WTC11 (cell line): Measurements from ENCODE around the gene SYNE4. TPM values are rescaled to one million over a fixed set of nuclear protein-coding genes. Genes with fewer than 3 reads are reported as not detected.

Source experiments
- ATAC-seq: fragments of 200-7000 bp; cut with Tn5 transposase; 2 replicates; pipeline ENCODE4 v1.10.0; 2021; ENCODE audit warnings: mild to moderate bottlenecking, moderate library complexity
- CTCF ChIA-PET: fragments of 300-600 bp; sonication (Branson Sonifier 250); formaldehyde crosslinking; loops from one replicate; lab custom pipeline; 2021; ENCODE audit warnings: antibody characterized with exemption; lab: Charles Lee
- POLR2A ChIA-PET: fragments of 350-600 bp; sonication (Branson Sonifier 250); formaldehyde crosslinking; loops from one replicate; lab custom pipeline; 2021; ENCODE audit warnings: antibody characterized with exemption; lab: Charles Lee
- DNase-seq: peaks from one replicate; pipeline ENCODE4 v3.0.0; 2021; ENCODE audit warnings: low spot score
- H3K27ac Mint-ChIP-seq: 2 replicates; pipeline ENCODE4 v1.8.0; 2021; ENCODE audit warnings: mixed read lengths
- H3K27me3 Mint-ChIP-seq: 2 replicates; pipeline ENCODE4 v1.8.0; 2021; ENCODE audit warnings: low read depth, mild to moderate bottlenecking, moderate library complexity, mixed read lengths
- H3K36me3 Mint-ChIP-seq: 2 replicates; pipeline ENCODE4 v1.8.0; 2021; ENCODE audit warnings: mixed read lengths
- H3K4me1 Mint-ChIP-seq: 2 replicates; pipeline ENCODE4 v1.8.0; 2022; ENCODE audit warnings: mixed read lengths
- H3K4me3 Mint-ChIP-seq: 2 replicates; pipeline ENCODE4 v1.8.0; 2021; ENCODE audit warnings: mild to moderate bottlenecking, moderate library complexity, mixed read lengths
- H3K9me3 Mint-ChIP-seq: 2 replicates; pipeline ENCODE4 v1.8.0; 2021; ENCODE audit warnings: mixed read lengths
- AFF4 ChIP-seq: sonication (generic); formaldehyde crosslinking; IDR thresholded peaks from 2 replicates; pipeline ENCODE4 v1.8.1; 2023; ENCODE audit warnings: mild to moderate bottlenecking, missing genetic modification reagents, borderline replicate concordance
- ATF2 ChIP-seq: sonication (generic); formaldehyde crosslinking; IDR thresholded peaks from 2 replicates; pipeline ENCODE4 v1.8.1; 2022; ENCODE audit warnings: low read depth, missing genetic modification reagents, borderline replicate concordance
- ATF3 ChIP-seq: sonication (generic); formaldehyde crosslinking; conservative IDR thresholded peaks from 2 replicates; pipeline ENCODE4 v1.8.1; 2022; ENCODE audit warnings: mild to moderate bottlenecking, missing genetic modification reagents
- E2F1 ChIP-seq: sonication (generic); formaldehyde crosslinking; IDR thresholded peaks from 2 replicates; pipeline ENCODE4 v1.8.0; 2022; ENCODE audit warnings: mild to moderate bottlenecking, missing genetic modification reagents
- GRHL2 ChIP-seq: fragments of 250-450 bp; sonication (Bioruptor Pico); IDR thresholded peaks from 2 replicates; pipeline ENCODE4 v1.8.0; 2022; ENCODE audit warnings: mild to moderate bottlenecking, moderate library complexity; ENCODE audit not compliant: insufficient replicate concordance, severe bottlenecking
- MYBL2 ChIP-seq: sonication (generic); formaldehyde crosslinking; IDR thresholded peaks from 2 replicates; pipeline ENCODE4 v1.8.1; 2023; ENCODE audit warnings: mild to moderate bottlenecking, moderate library complexity, missing genetic modification reagents
- OVOL2 ChIP-seq: fragments of 250-450 bp; sonication (Bioruptor Pico); IDR thresholded peaks from 2 replicates; pipeline ENCODE4 v1.9.0; 2021; ENCODE audit warnings: mild to moderate bottlenecking, borderline replicate concordance
- ZMAT4 ChIP-seq: fragments of 250-450 bp; sonication (Bioruptor Pico); IDR thresholded peaks from 2 replicates; pipeline ENCODE4 v1.9.0; 2021; ENCODE audit warnings: mild to moderate bottlenecking
- ZNF219 ChIP-seq: sonication (generic); formaldehyde crosslinking; IDR thresholded peaks from 2 replicates; pipeline ENCODE4 v1.8.0; 2023; ENCODE audit warnings: missing genetic modification reagents, mild to moderate bottlenecking, borderline replicate concordance
- ZNF263 ChIP-seq: sonication (generic); formaldehyde crosslinking; IDR thresholded peaks from 2 replicates; pipeline ENCODE4 v1.8.1; 2022; ENCODE audit warnings: low read depth, mild to moderate bottlenecking, moderate library complexity, missing genetic modification reagents
- ZNF425 ChIP-seq: fragments of 250-450 bp; sonication (Bioruptor Pico); conservative IDR thresholded peaks from 2 replicates; pipeline ENCODE4 v1.9.0; 2021; ENCODE audit warnings: mild to moderate bottlenecking
- total RNA-seq: library from RNA; stranded (reverse); gene quantifications from 3 replicates; pipeline ENCODE4 v1.2.3, GENCODE V29; 2021

SYNE4 gene
- total RNA-seq, 1 experiment from 2014 or later: 17.6 TPM

- TF ChIP-seq AFF4 (CRISPR knock-in tag): no peak
- TF ChIP-seq ZMAT4 (CRISPR knock-in tag): no peak
- TF ChIP-seq E2F1 (CRISPR knock-in tag): no peak
- TF ChIP-seq ZNF425 (CRISPR knock-in tag): no peak
- no peak for TF ChIP-seq GRHL2 (CRISPR knock-in tag)
- TF ChIP-seq ZNF219 (CRISPR knock-in tag): no peak
- TF ChIP-seq MYBL2 (CRISPR knock-in tag): no peak
- TF ChIP-seq, all 79 proteins: peak for 3
Measured at GRCh38 chr19:35986664-35987570, 21.7 kb downstream of the SYNE4 start (continued).

- Mint-ChIP-seq H3K4me1 (peaks cover 3% of the 10 kb centered on the region; the same call in 1 of the 2 replicates), H3K9me3 (peaks cover 5% of the 10 kb centered on the region; the same call in 1 of the 2 replicates), H3K36me3 (no peaks in the 10 kb centered on the region), H3K27ac (no peak overlapping the region), H3K27me3 (peaks cover 73% of the 10 kb centered on the region), H3K4me3 (peak overlapping the region; percentile 83; the same call in 1 of the 2 replicates)
- TF ChIP-seq OVOL2 (CRISPR knock-in tag) (no peak), E2F1 (CRISPR knock-in tag) (no peak), ATF3 (no peak), ATF2 (CRISPR knock-in tag) (no peak), ZNF263 (no peak)
- no peak for DNase-seq
- CTCF ChIA-PET: no interaction called here
- ATAC-seq: no peak
- POLR2A ChIA-PET: no interaction called here
Measured at GRCh38 chr19:35986111-35986510, 22.5 kb downstream of the SYNE4 start.
